ENCODE data around the gene SLC27A5. TPM values are rescaled to one million over a fixed set of nuclear protein-coding genes. Genes with fewer than 3 reads are reported as not detected.
"Not testable (repeated sequence)": the region's sequence is repeated elsewhere in the genome, so short reads cannot be mapped to it uniquely, and the experiment has no call there.

Gene SLC27A5
- total and polyA plus RNA-seq, 2 of the 4 experiments (the other 2 are of a cell fraction), result 7.7 to 11.2 TPM

- H3K4me2 ChIP-seq (ENCODE audit: low read depth, low read length); H2AFZ ChIP-seq (replicated peaks; ENCODE audit: low read length, poor library complexity); dilution Hi-C loops (cut with HindIII; ENCODE audit: low sequenced_read_pairs, unreplicated experiment); H4K5ac ChIP-seq (ENCODE audit: low read depth, low read length); H3K23ac ChIP-seq (ENCODE audit: low read depth, low read length); intact Hi-C loops (cut with micrococcal nuclease); H2BK20ac ChIP-seq (ENCODE audit: low read depth, low read length); H4K8ac ChIP-seq (ENCODE audit: low read depth in 2 of 2, low read length in 2 of 2); ATAC-seq (ENCODE audit: low read depth); CTCF ChIA-PET; H3K36me3 ChIP-seq (ENCODE audit: control insufficient read depth, insufficient read depth, low read length); H3K4ac ChIP-seq (ENCODE audit: low read depth, low read length); H3K79me1 ChIP-seq (ENCODE audit: low read depth in 1 of 2, low read length in 2 of 2); H3K27ac ChIP-seq (ENCODE audit: insufficient read depth, low read length); H3K27me3 ChIP-seq (ENCODE audit: control insufficient read depth, insufficient read depth, low read length); DNase-seq; H3K4me3 ChIP-seq (ENCODE audit: insufficient read depth, low read depth, low read length); H3K4me1 ChIP-seq (ENCODE audit: control insufficient read depth, insufficient read depth, low read length); H3K14ac ChIP-seq (replicated peaks; ENCODE audit: low read depth, low read length); H2AK5ac ChIP-seq (ENCODE audit: low read depth, low read length); H2AK9ac ChIP-seq (replicated peaks; ENCODE audit: low read depth, low read length, poor library complexity); in situ Hi-C loops (cut with MboI; ENCODE audit: low sequenced_read_pairs); H3K56ac ChIP-seq (ENCODE audit: extremely low read depth, insufficient read depth, low read length); H4K20me1 ChIP-seq (ENCODE audit: insufficient read depth, low read length); H2BK15ac ChIP-seq (ENCODE audit: low read depth, low read length); H2BK5ac ChIP-seq (ENCODE audit: low read depth, low read length, poor library complexity, severe bottlenecking); H4K91ac ChIP-seq (ENCODE audit: insufficient read depth, low read depth, low read length); H3K9ac ChIP-seq (ENCODE audit: low read depth, low read length); H3K9me1 ChIP-seq (ENCODE audit: insufficient read depth, low read length); H2BK120ac ChIP-seq (ENCODE audit: low read depth, low read length); H3K9me3 ChIP-seq (ENCODE audit: control insufficient read depth, insufficient read depth, low read length); H3K18ac ChIP-seq (ENCODE audit: low read depth, low read length); BruUV-seq (replicated peaks): not testable (repeated sequence)
- POLR2A ChIA-PET (ENCODE audit: unreplicated experiment), result interaction anchor here (0.6 kb wide), 1 partner anchor 9 kb away, joined by 3 read pairs; no protein-coding TSS in a partner anchor
- 100% methylated on average over 1 of the region's 5 CpGs; no CpG with 5 or more reads in 1 of the 2 experiments for WGBS, 2 experiments (ENCODE audit: extremely low coverage in 2 of 2, insufficient read length in 1 of 2)
Observed at GRCh38 chr19:58484349-58484748, 27.4 kb downstream of the SLC27A5 start.
